HG03571 (cell line): Measurements from ENCODE around the gene XKR8.

Experiments used
- ATAC-seq: cut with Tn5 transposase; IDR thresholded peaks from one replicate; pipeline ENCODE4 v1.9.1; 2021; ENCODE audit not compliant: unreplicated experiment

Gene XKR8, protein sequence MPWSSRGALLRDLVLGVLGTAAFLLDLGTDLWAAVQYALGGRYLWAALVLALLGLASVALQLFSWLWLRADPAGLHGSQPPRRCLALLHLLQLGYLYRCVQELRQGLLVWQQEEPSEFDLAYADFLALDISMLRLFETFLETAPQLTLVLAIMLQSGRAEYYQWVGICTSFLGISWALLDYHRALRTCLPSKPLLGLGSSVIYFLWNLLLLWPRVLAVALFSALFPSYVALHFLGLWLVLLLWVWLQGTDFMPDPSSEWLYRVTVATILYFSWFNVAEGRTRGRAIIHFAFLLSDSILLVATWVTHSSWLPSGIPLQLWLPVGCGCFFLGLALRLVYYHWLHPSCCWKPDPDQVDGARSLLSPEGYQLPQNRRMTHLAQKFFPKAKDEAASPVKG

GRCh38 chr1:27959792-27960603 lies at the start of gene XKR8:
Gene XKR8, plus strand, starts transcription at chr1:27959973. Its CDS starts 97 bp downstream, at chr1:27960070.
- ATAC-seq, result peak; percentile 76

- ATAC-seq, result no peak
Observed at GRCh38 chr1:27912429-27912828, 47.3 kb upstream of the XKR8 start.

DNA sequence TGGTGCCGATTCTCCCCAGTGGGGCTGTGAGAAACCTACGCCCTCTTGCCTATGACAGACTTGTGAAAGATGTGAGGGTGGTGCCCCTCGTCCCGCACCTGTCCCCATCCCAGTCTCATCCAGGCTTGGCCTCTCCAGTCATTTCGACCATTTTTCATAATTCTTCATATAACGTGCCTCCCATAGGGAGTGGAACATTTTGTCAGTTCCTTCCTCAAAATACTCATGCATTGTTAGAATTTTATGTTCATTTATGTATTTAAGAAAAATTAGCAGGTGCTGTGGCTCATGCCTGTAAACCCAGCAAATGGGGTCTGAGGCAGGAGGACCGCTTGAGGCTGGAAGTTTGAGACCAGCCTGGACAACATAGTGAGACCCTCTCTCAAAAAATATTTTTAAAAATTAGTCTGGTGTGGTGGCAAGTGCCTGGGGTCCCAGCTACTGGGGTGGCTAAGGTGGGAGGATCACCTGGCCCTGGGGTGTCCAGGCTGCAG lies 44.6 kb upstream of the XKR8 start:
- no peak for ATAC-seq

DNA sequence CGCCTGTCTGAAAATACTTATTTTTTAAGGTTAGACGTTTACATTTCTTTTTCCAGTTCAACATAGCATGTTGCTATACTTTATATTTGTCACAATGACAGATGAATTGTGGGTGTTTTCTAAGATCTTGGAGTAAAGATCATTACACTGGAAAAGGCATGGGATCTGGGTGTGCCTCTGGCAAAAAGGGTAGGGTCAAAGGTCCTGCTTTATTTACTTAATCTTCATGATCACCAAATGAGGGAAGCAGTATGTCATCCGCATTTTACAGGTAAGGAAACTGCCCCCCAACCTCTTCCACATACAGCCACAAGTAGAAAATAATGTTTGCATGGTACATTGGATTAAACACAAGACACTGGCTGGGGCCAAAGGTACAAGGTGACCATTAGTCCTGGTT lies 37.5 kb upstream of the XKR8 start:
- ATAC-seq, result no peak

- ATAC-seq, result no peak
Observed at GRCh38 chr1:27928216-27928954, 31.4 kb upstream of the XKR8 start.

DNA sequence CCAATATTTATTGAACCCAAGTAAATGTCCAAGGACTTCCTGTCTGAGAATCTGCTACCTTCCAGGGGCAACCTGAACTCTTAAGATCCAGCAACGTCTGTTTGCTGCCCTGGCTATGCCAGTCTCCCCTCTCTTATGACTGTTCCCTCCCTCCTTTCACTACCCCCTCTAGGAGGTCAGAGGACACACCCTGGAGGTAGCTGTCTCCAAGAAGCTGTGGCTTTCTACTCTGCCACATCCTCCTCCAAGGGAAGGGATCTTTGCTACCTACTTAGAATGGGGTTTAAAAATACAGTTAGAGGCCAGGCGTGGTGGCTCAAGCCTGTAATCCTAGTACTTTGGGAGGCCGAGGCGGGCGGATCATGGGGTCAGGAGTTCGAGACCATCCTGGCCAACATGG lies 28.6 kb upstream of the XKR8 start:
- ATAC-seq, result no peak

DNA sequence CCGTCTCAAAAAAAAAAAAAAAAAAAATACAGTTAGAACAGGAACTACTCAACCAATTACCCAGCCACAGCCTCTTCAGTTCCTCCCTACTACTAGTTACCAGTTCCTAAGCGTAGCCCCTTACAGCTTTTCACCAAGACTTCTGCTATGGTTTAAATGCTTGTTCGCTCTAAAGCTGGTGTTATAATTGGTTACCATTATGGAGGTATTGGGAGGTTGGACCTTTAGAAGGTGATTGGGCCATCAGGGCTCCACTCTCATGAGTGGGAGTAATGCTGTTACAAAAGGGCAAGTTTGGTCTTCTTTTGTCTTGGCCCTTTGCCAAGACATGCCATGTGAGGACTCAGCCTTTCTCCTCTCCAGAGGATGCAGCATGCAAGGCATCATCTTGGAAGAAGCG lies 28.0 kb upstream of the XKR8 start:
- no peak for ATAC-seq

DNA sequence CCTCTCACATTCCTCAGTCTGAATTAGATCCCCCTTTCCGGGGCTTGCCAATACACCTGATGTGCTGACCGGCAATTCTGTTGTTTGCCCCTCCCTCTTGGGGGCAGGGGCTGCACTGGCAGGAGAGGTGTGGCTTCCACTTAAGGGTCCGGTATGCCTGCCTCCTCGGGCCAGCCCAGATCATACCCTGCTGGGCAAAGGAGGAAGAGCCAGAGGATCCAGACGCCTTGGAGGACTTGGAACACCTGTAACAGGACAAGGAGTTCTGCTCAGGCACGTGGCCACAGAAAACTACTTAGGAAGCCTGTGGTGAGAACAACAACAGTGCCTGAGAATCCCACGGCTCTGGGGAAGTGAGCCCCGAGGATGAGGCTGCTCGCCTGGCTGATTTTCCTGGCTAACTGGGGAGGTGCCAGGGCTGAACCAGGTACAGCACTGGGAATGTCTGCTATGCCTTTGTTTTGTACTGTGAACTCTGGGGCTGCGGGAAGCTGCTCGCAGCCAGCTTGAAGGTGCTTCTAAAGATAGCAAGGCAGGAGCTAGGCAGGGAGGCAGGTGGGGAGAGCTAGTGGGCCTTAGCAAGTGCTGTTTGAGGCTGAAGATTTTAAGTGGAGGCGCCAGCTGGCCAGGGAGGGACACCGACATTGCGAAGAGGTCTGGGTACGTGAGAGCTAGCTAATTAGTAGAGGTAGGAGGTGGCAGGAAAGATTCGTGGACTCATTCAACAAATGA lies 24.8 kb upstream of the XKR8 start, which contains the start of gene SMPDL3B:
SMPDL3B (plus strand) TSS at position 183 of the 732 bp plus-strand sequence; CDS start at position 367, 184 bp downstream.
- no peak for ATAC-seq

DNA sequence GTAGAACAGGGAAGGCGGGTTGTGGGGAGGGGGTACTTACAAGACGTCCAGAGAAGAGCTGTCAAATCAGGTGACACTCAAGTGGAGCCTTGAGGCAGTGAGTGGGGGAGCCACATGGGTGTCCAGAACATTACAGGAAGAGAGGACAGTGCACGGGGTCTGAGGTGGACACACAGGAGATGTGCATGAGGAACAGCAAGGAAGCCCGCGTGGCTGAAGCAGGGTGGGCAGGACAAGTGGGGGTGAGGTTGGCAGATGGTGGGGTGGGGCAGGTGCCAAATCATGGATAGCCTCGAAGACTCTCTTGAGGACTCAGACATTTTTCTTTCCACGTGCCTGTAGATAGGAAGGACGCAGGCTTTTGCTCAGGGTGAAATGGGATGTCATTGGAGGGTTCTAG lies 24.1 kb upstream of the XKR8 start:
- ATAC-seq, result no peak

DNA sequence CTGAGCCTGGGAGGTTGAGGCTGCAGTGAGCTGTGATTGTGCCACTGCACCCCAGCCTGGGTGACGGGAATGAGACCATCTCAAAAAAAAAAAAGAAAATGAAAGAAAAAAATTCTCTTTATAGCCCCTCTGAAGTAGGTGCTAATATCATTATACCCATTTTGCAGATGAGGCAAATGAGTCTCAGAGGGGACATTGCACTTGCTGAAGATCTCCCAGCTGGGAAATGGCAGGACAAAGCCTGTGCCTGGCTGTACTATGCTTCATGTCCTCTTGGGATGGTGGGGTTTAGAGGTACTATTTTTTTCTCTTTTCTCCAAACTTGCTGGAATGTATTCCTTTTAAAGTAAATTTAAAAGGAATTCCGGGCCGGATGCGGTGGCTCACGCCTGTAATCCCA lies 23.4 kb upstream of the XKR8 start:
- no peak for ATAC-seq

DNA sequence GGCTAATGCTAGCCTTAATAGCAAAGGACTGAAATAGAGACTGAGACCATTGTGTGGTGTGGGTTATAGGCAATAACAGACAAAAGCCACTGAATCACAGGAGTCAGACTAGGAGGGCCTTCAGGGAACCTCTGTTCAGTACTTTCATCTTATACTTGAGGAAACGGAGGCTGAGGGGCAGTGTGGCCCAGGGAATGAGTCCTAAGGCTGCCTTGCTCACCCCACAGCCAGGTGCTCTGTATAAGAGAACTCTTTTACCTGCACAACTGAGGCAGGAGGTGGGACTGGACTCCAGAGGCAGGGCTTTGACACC lies 22.3 kb upstream of the XKR8 start:
- no peak for ATAC-seq

DNA sequence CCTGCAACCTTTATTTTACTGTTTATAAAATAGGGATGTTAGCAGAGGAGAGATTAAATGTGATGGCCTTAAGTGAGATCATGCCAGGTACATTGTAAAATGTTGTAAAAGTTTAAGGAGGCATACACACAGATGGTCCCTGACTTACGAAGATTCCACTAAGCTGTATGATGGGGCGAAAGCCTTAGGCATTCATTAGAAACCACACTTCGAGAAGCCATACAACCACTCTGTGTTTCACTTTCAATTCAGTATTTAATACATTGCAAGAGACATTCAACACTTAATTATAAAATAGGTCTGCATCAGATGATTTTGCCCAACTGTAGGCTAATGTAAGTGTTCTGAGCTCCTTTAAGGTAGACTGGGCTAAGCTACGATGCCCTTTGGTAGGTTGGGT lies 21.3 kb upstream of the XKR8 start:
- no peak for ATAC-seq

DNA sequence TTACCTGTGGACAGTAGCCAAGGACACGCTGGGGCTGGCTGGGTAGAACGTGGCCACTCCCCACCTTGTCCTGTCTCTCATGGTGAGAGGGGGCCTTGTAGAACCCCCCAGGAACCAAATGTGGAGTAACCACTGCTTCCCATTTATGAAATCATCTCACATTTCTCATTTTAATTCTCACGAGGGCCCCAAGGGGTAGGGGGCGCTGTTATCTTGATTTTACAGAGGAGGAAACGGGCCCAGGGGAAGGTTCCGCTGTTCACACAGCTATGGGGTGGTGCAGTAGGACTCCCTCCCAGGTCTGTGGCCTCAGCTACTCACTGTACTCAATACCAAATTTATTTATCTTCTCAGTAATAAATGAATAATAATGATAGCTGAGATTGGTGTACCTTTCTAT lies 19.5 kb upstream of the XKR8 start:
- no peak for ATAC-seq

GRCh38 chr1:27940870-27941560 lies 18.8 kb upstream of the XKR8 start:
- no peak for ATAC-seq

GRCh38 chr1:27941671-27942540 lies 17.9 kb upstream of the XKR8 start:
- no peak for ATAC-seq

GRCh38 chr1:27945020-27945419 lies 14.8 kb upstream of the XKR8 start:
- ATAC-seq, result no peak

DNA sequence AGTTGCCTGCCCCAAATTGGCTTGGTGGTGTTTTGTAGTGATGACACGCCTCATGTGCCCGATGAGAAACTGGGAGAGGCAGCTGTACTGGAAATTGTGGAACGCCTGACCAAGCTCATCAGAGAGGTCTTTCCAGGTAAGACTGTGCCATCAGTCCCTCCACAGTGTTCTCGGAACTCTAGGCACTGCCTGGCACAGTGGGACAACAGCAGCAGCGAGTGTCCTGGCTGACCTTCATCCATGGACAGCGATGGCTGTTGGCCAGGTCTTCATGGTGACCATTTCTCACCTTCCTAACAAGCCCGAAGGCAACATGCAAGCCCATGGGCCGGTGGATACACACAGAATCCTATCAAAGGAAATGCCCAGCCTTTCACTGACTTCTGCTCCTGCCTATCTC lies 10.7 kb upstream of the XKR8 start:
- no peak for ATAC-seq

- ATAC-seq, result no peak
Observed at GRCh38 chr1:27951396-27951795, 8.4 kb upstream of the XKR8 start.

GRCh38 chr1:27952147-27952546 lies 7.6 kb upstream of the XKR8 start:
- no peak for ATAC-seq
